HG03159 (cell line): ENCODE data around the gene ZNF423.

ENCODE experiments used
- ATAC-seq: cut with Tn5 transposase; IDR thresholded peaks from one replicate; pipeline ENCODE4 v1.9.1; 2021; ENCODE audit warnings: mild to moderate bottlenecking, moderate library complexity; ENCODE audit not compliant: unreplicated experiment

Gene ZNF423

GRCh38 chr16:49788986-49789385, 66.9 kb downstream of the ZNF423 start:
- ATAC-seq: no peak

- no peak for ATAC-seq
Observed at GRCh38 chr16:49788572-49788971, 67.3 kb downstream of the ZNF423 start.

- ATAC-seq: no peak
Observed at GRCh38 chr16:49786926-49787557, 68.9 kb downstream of the ZNF423 start.

GRCh38 chr16:49785970-49786369, 69.9 kb downstream of the ZNF423 start:
- no peak for ATAC-seq

- no peak for ATAC-seq
Observed at GRCh38 chr16:49782405-49782804, 73.5 kb downstream of the ZNF423 start.

- no peak for ATAC-seq
Observed at GRCh38 chr16:49781401-49781800, 74.5 kb downstream of the ZNF423 start.

- ATAC-seq: no peak
Observed at GRCh38 chr16:49780433-49780832, 75.5 kb downstream of the ZNF423 start.

- ATAC-seq: no peak
Observed at GRCh38 chr16:49779979-49780378, 75.9 kb downstream of the ZNF423 start.

GRCh38 chr16:49778202-49778930, 77.5 kb downstream of the ZNF423 start:
- no peak for ATAC-seq

GRCh38 chr16:49776734-49777133, 79.2 kb downstream of the ZNF423 start:
- ATAC-seq: no peak

- no peak for ATAC-seq
Observed at GRCh38 chr16:49776085-49776595, 79.8 kb downstream of the ZNF423 start.

GRCh38 chr16:49775581-49775980, 80.3 kb downstream of the ZNF423 start:
- no peak for ATAC-seq

GRCh38 chr16:49775018-49775417, 80.9 kb downstream of the ZNF423 start:
- no peak for ATAC-seq

- no peak for ATAC-seq
Observed at GRCh38 chr16:49773534-49774475, 82.1 kb downstream of the ZNF423 start.

GRCh38 chr16:49767998-49768397, 87.9 kb downstream of the ZNF423 start:
- no peak for ATAC-seq

GRCh38 chr16:49767414-49767813, 88.5 kb downstream of the ZNF423 start:
- ATAC-seq: no peak

GRCh38 chr16:49766225-49766624, 89.7 kb downstream of the ZNF423 start:
- ATAC-seq: no peak

- ATAC-seq: no peak
Observed at GRCh38 chr16:49763826-49764225, 92.1 kb downstream of the ZNF423 start.

- no peak for ATAC-seq
Observed at GRCh38 chr16:49760815-49761214, 95.1 kb downstream of the ZNF423 start.

- ATAC-seq: no peak
Observed at GRCh38 chr16:49757559-49758069, 98.3 kb downstream of the ZNF423 start.
